Suppressor macrophage treated with lipopolysaccharide for 4 hours (primary cell): ENCODE measurements around the gene NAGLU.
A peak's percentile ranks its signal among the peaks of the same experiment; 100 is the strongest.
"Not testable (repeated sequence)": the region's sequence is repeated elsewhere in the genome, so short reads cannot be mapped to it uniquely, and the experiment has no call there.

ENCODE experiments used
- DNase-seq: peaks from one replicate; pipeline ENCODE4 v3.0.0-alpha.2; 2020

Gene NAGLU

DNA sequence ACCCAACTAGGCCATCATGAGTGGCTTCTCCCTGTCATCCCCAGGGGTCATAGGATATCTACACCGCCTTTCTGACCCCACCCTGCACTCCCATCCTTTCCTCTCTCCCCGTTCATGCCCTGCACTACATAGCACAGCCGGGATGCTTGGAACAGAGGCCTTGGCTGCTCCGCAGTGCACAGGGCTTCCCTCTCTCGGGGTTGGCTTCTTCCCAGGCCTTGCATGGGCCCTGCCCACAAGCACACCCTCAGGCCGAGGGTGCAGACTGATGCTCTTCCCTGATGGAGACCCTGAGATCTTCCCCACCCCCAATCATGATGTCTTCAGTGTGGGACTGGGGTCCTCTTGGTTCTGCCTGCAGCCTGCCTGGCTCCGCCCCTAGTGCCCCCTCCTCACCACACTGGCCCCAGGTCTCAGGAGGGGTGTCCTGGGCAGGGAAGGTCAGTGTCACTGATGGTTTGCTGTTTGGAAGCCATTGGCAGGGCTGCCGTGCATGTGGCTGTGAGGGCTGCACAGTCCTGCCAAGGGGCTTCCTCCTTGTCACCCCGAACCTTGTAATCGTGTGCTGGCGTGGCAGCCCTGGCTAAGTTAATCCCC lies 14.3 kb upstream of the NAGLU start:
- no peak for DNase-seq

DNA sequence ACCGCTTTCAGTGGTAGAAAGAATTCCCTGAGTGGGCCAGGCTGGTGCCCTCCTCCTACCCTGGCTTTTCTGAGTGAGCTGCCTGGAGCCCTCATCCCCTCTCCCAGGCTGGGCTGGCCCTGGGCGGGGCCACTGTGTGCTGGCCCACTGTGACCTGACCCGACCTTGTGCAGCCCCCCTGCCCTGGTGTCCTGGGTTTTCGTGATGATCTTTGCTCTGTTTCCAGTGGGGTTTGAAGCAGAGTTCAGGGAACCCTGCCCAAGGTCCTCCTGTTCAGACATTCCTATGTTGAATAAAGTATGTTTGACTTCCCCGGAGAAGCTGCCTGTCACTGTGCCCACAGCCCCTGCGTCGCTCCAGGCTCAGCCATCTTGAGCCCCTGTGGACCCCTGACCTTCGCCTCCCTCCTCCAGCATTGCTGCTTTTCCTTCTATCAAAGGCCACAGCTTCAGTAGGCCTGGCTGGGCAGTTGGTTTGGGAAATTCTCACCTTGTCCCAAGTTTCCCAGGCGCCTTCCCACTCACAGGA lies 13.7 kb upstream of the NAGLU start:
- DNase-seq = no peak

DNA sequence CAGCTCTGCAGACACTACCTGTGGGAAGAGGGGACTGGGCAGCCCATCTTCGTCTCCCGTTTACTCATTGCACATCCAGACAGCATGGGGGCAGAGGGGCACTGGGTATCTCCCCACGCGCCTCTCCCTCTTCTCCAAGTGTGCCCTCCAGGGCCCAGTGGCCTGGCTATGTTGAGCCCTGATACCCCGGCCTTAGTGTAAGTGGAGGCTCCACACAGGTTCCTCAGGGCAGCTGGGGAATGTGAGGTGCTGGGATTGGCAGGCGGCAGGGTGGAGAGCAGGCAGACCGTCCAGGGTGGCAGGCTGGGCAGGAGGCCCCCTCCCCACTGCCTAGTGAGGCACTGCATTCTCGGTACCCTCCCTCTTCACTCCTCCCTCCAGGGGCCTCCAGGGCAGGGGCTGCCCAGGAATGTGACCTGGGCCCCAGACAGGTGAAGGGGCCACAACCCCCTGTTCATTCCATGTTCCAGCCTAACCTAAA lies 13.2 kb upstream of the NAGLU start:
- DNase-seq = no peak

DNA sequence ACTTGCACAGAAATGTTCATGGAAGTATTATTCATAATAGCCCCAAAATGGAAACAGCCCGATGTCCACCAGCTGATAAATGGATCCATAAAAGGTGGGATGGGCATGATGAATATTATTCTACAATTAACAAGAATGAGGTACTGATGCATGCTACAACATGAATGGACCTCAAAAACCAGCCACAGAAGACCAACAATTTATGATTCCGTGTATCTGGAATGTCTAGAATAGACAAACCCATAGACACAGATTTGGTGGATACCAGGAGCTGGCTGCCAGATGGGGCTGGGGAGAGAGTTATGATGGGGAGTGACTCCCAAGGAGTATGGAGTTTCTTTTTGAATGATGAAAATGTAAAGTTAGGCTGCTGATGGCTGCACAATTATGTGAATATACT lies 10.8 kb upstream of the NAGLU start:
- no peak for DNase-seq

DNA sequence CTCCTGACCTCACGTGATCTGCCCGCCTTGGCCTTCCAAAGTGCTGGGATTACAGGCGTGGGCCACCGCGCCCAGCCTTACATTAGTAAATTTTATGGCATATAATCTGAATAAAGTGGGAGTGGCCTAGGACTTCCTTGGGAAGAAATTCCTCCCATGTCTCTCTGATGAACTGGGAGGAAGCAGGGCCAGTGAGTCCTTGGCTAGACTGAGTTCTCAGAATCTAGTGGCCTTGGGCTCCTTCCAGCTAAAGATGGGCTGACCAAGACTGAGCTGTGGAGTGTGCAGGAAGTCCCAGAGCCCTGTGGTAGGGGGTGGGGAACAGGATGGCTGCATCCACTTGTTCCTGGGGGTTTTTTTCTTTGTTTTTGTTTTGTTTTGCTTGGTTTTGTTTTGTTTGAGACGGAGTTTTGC lies 10.0 kb upstream of the NAGLU start:
- no peak for DNase-seq

DNA sequence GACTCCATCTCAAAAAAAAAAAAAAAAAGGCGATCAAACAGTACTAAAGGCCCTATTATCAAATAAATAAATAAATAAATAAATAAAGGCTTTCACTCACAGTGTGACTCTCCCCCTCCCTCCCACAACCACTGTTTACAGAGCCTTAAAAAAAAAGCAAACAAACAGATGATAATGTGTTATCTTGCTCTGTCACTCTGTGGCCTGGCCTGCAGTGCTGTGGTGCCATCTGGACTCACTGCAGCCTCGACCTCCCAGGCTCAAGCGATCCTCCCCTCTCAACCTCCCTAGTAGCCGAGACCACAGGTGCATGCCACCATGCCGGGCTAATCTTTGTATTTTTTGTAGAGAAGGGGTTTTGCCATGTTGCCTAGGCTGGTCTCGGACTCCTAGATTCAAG lies 8.1 kb upstream of the NAGLU start:
- DNase-seq = no peak

DNA sequence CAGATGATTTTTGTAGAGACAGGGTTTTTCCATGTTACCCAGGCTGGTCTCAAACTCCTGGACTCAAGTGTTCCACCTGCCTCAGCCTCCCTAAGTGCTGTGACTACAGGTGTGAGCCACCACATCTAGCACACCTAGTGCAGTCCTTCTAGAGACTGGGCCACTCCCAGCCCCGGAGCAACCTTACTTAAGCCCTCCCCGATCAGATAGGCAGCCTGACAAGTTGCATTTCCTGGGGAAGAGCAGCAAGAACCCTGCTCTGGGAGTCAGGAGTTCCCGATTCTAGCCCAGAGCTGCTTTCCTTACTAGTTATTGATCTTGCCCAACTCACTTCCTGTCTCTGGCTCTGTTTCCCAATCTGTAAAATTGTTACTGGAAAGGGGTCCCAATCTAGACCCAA lies 7.0 kb upstream of the NAGLU start:
- DNase-seq = no peak

DNA sequence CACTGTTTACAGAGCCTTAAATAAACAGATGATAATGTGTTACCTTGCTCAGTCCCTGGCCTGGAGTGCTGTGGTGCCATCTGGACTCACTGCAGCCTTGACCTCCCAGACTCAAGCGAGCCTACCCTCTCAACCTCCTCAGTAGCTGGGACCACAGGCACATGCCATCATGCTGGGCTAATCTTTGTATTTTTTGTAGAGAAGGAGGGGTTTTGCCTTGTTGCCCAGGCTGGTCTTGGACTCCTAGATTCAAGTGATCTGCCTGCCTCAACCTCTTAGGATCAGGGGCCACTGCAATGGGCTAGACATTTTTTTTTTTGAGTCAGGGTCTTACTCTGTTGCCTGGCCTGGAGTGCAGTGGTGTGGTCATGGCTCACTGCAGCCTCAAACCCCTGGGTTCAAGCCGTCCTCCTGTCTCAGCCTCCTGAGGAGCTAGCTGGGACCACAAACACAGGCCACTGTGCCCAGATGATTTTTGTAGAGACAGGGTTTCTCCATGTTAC lies 5.0 kb upstream of the NAGLU start:
- DNase-seq = no peak

DNA sequence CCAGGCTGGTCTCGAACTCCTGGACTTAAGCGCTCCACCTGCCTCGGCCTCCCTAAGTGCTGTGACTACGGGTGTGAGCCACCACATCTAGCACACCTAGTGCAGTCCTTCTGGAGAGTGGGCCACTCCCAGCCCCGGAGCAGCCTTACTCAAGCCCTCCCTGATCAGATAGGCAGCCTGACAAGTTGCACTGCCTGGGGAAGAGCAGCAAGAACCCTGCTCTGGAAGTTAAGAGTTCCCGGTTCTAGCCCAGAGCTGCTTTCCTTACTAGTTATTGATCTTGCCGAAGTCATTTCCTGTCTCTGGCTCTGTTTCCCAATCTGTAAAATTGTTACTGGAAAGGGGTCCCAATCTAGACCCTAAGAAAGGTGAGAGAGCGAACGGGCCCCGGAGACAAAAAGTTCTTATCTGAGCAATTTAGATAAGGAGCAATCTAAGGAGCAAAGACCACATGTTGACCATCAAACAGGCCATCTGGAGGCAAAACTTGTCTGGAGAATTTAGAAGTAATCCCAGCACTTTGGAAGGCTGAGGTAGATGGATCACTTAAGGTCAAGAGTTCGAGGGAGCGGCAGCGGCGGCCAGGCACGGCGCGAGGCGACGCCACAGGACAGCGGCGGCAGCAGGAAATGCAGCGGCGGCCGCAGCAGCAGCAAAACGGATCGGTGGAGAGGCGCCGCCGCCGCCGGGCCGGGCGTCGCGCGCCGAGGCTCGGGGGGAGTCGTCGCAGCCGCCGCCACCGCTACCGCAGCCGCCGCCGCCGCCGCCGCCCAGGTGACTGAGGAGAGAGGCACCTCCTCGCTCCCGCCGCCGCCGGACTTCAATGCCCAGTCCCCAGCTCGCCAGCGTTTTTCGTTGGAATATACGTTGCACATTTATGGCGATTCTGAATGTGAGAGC lies 4.3 kb upstream of the NAGLU start:
- peak; percentile 76 for DNase-seq

DNA sequence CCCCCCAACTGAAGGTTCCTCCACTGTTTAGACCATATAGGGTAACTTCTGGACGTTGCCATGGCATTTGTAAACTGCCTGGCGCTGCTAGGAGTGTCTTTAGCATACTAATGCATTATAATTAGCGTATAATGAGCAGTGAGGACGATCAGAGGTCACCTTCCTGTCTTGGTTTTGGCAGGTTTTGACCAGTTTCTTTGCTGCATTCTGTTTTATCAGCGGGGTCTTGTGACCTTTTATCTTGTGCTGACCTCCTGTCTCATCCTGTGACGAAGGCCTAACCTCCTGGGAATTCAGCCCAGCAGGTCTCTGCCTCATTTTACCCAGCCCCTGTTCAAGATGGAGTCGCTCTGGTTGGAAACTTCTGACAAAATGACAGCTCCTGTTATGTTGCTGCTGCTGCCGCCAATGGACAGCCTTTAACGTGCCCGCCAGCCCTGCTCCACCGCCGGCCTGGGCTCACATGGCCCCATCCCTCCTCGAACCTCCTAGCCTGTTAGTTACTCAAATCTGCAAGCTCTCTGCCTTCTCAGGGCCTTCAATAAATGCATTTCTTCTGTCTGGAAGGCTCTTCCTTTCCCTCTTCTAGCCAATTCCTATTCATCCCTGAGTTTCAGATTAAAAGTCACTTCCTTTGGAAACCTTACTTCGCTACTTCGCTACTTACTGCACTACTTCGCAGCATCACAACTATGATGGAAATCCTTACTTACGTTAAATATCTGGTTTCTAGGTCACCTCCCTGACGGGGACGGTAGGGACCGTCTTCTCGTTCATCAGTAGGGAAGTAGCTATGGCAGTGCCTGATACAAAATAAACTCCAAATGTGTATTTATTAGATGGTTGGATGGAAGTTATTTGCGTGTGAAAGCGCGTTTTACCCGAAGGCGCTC lies 640 bp upstream of the NAGLU start:
- DNase-seq = no peak

DNA sequence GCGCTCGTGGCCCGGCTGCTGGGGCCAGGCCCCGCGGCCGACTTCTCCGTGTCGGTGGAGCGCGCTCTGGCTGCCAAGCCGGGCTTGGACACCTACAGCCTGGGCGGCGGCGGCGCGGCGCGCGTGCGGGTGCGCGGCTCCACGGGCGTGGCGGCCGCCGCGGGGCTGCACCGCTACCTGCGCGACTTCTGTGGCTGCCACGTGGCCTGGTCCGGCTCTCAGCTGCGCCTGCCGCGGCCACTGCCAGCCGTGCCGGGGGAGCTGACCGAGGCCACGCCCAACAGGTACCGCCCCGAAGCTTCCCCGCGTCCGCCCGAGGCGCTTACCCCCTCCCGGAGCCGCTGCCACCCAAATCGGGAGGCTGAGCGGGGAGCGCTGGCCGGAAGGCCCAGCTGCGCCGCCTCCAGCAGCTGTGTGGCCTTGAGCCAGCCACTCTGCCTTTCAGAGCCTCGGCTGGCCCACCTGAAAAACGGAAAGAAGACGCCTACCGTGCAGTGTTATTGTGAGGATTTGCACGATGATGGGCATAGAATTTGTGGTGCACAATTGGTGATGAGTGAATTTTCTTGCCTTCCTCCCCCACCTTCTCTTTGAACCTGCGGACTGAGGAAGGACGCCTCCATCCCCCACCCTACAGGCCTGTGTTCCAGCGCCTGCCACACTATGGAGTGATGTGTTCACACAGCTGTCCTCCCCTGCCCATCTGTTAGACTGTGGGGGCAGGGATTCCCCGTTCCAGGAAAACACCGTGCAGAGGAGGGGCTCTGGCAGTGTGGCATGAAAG lies 523 bp downstream of the NAGLU start:
- DNase-seq = peak; percentile 80

DNA sequence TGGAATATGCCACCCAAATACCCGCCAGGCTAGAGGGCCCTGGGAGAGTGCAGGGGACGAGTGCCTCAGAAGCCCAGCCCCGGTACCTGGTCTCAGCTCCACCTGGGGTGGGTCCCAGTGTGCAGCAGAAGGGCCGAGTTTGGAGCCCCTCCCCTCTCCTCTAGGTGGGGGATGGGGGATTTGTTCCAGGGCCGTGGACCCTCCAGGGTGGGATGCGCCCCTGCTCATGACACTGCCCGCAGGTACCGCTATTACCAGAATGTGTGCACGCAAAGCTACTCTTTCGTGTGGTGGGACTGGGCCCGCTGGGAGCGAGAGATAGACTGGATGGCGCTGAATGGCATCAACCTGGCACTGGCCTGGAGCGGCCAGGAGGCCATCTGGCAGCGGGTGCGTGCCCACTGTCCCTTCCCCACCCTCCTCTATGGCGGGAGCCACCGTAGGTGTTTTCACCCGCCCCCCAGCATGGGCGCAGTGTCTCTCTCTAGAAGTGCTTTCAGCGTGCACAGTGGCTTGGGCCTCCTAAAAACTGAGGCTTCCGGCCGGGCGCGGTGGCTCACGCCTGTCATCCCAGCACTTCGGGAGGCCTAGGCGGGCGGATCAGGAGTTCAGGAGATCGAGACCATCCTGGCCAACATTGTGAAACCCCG lies 1.2 kb downstream of the NAGLU start:
- no peak for DNase-seq

DNA sequence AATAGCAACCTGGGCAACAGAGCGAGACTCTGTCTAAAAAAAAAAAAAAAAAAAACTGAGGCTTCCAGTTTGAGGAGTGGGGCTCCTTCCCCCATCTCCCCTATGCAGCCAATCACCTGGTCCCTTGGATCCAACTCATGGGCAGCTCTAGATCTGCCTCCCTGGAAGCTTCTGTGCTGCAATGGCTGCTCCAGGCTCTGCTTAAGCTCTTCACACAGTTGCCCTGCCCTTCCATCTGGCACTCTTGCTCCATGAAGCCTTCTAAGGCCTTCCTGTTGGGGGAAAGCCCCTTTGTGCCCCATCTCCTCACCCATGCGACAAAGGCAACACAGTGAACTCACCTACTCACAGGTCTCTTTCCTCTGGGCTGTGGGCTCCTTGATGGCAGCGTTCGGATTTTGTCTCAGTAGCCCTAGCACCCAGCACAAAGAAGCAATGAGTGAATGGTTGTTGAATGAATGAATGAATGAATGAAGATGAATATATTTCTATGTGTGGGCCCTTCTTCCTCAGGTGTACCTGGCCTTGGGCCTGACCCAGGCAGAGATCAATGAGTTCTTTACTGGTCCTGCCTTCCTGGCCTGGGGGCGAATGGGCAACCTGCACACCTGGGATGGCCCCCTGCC lies 1.9 kb downstream of the NAGLU start:
- no peak for DNase-seq

DNA sequence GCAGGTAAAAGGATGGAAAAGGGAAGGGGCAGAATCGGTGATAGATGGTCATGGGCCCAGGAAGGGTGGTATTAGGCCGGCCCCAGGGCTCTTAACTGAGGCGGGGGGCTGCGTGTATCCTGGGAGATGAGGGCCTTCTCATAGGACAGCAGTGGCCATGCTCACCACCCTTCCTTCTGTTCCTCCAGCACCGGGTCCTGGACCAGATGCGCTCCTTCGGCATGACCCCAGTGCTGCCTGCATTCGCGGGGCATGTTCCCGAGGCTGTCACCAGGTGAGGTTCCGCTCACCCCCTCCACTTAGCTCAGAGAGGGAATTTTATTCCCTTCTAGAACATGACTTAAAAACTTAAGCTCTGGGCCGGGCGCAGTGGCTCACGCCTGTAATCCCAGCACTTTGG lies 2.4 kb downstream of the NAGLU start:
- no peak for DNase-seq

DNA sequence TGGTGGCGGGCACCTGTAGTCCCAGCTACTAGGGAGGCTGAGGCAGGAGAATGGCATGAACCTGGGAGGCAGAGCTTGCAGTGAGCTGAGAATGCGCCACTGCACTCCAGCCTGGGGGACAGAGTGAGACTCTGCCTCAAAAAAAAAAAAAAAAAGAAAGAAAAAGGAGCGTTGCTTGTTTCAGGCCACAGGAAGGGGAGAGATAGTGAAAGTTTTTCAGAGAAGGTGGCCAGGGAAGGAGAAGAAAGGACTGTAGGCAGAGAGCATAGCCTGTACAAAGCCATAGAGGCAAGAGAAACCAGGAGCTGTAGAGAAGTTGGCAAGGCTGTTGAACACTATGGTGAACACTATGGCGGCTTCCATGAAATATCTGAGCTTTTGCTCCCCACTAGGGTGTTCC lies 4.5 kb downstream of the NAGLU start:
- DNase-seq = not testable (repeated sequence)

DNA sequence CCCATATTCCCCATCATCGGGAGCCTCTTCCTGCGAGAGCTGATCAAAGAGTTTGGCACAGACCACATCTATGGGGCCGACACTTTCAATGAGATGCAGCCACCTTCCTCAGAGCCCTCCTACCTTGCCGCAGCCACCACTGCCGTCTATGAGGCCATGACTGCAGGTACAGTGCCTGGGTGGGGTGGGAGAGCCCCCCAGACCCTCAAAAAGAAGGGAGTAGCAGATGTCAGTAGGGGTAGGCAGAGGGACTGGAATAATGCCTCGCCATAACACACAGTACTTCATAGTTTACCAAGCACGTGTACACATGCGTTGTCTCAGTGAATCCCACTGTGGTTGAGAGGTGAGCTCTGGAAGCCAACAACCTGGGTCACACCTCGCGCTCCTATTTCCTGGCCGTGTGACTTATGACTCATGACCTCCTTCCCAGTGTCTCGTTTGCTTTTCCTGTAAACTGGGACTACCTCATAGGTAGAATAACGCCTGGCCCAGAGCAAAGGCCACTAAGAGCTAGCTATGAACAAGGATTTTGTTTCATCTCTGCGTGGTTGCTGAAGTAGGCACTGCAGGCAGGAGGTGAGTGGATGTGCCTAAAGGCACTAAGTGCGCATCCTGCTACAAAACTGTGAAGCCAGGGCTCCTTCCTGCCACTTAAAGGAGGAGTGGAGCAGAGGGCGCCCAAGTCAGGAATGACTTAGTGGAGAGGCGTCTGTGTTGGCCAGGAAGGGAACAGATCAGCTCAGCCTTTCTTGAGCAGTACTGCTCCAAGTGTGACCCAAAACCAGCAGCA lies 5.2 kb downstream of the NAGLU start:
- DNase-seq = no peak

DNA sequence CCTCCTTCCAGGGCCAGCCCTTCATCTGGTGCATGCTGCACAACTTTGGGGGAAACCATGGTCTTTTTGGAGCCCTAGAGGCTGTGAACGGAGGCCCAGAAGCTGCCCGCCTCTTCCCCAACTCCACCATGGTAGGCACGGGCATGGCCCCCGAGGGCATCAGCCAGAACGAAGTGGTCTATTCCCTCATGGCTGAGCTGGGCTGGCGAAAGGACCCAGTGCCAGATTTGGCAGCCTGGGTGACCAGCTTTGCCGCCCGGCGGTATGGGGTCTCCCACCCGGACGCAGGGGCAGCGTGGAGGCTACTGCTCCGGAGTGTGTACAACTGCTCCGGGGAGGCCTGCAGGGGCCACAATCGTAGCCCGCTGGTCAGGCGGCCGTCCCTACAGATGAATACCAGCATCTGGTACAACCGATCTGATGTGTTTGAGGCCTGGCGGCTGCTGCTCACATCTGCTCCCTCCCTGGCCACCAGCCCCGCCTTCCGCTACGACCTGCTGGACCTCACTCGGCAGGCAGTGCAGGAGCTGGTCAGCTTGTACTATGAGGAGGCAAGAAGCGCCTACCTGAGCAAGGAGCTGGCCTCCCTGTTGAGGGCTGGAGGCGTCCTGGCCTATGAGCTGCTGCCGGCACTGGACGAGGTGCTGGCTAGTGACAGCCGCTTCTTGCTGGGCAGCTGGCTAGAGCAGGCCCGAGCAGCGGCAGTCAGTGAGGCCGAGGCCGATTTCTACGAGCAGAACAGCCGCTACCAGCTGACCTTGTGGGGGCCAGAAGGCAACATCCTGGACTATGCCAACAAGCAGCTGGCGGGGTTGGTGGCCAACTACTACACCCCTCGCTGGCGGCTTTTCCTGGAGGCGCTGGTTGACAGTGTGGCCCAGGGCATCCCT lies 7.4 kb downstream of the NAGLU start:
- DNase-seq = no peak

DNA sequence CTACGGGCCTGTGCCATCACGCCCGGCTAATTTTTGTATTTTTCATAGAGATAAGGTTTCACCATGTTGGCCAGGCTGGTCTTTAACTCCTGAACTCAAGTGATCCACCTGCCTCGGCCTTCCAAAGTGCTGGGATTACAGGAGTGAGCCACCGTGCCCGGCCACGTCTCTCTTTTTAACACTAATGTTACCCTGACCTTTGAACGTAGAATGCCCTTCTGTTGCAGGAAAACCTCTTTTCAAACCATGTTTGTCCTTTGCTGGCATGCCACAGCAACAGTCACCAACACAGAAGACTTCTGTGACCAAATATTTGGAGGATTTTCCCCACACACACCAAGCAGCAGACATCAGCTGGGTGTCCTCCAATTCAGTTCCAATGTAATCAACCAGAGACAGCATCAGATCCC lies 8.8 kb downstream of the NAGLU start:
- no peak for DNase-seq
